NCI-H526 treated with DMSO at 0.1 percent for 48 hours (cell line): ENCODE results near the gene ZMIZ2.

Source experiments
- DNase-seq: peaks from one replicate; lab custom pipeline; 2025; lab: John Stamatoyannopoulos, UW

The ZMIZ2 gene

DNA sequence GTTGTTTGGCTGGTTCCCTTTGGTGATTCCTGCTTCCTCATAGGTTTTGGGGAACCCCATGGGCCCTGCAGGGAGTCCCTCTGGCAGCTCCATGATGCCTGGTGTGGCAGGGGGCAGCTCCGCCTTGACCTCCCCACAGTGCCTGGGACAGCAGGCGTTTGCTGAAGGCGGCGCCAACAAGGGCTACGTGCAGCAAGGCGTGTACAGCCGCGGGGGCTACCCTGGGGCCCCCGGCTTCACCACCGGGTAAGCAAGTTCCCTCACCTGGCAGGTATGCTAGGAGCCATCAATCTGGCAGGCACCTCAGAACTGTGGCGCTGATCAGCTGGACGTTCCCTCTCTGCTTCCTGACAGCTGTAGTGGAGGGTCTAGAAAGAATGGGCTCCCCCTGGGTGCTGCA is 8.3 kb downstream of the ZMIZ2 start:
- no peak for DNase-seq

DNA sequence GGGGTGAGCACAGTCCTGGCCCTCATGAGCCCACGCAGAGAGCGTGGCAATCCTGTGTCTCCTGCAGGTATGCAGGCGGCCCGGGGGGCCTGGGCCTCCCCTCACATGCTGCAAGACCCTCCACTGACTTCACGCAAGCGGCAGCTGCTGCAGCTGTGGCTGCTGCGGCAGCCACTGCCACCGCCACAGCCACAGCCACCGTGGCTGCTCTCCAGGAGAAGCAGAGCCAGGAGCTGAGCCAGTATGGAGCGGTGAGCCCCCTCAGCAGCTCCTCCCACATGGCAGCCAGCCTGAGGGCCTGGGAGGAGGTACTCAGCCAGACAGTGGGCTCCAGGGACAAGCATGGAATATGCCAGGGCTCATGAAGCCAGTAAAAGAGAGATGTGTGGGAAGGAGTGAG is 8.7 kb downstream of the ZMIZ2 start:
- no peak for DNase-seq

DNA sequence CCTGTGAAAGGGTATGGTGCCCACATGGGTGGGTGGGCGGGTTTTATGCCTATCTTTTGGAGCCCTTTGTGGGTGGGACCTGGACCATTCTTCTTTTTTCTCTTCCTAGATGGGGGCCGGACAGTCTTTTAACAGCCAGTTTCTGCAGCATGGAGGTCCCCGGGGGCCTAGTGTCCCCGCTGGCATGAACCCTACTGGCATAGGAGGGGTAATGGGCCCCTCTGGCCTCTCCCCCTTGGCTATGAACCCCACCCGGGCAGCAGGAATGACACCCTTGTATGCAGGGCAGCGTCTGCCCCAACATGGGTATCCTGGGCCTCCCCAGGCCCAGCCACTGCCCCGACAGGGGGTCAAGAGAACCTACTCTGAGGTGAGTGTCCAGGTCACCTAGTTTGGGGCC is 9.1 kb downstream of the ZMIZ2 start:
- no peak for DNase-seq

DNA sequence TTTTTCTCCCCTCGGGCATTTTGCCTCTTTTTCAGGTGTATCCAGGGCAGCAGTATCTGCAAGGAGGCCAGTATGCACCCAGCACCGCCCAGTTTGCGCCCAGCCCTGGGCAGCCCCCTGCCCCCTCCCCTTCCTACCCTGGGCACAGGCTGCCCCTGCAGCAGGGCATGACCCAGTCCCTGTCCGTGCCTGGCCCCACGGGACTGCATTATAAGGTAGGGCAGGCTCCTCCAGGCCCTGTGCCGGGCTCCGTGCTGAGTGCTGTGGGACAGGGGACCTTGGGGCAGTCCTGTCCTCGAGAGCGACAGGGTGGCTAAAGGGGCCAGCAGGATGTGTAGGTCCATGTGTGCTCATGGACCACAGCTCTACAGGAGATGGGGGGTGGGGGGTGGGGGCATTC is 10.6 kb downstream of the ZMIZ2 start:
- DNase-seq: no peak

DNA sequence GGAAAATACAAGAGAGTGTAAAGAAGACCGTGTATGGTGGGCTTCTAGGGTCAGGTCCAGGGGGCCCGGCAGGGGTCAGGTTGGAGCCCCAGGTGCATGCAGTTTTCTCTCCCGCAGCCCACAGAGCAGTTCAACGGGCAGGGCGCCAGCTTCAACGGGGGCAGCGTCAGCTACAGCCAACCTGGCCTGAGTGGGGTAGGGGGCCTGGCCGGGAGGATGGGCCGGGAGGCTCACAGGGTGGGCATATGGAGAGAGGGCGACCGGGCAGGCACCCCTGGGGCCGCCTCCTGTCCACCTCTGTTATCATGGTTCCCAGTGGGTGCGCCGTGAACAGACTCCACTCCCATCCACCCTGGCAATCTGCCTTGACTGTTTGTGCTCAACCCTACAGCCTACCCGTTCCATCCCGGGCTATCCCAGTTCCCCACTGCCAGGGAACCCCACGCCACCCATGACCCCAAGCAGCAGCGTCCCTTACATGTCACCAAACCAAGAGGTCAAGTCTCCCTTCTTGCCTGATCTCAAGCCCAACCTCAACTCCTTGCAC is 11.5 kb downstream of the ZMIZ2 start:
- no peak for DNase-seq

DNA sequence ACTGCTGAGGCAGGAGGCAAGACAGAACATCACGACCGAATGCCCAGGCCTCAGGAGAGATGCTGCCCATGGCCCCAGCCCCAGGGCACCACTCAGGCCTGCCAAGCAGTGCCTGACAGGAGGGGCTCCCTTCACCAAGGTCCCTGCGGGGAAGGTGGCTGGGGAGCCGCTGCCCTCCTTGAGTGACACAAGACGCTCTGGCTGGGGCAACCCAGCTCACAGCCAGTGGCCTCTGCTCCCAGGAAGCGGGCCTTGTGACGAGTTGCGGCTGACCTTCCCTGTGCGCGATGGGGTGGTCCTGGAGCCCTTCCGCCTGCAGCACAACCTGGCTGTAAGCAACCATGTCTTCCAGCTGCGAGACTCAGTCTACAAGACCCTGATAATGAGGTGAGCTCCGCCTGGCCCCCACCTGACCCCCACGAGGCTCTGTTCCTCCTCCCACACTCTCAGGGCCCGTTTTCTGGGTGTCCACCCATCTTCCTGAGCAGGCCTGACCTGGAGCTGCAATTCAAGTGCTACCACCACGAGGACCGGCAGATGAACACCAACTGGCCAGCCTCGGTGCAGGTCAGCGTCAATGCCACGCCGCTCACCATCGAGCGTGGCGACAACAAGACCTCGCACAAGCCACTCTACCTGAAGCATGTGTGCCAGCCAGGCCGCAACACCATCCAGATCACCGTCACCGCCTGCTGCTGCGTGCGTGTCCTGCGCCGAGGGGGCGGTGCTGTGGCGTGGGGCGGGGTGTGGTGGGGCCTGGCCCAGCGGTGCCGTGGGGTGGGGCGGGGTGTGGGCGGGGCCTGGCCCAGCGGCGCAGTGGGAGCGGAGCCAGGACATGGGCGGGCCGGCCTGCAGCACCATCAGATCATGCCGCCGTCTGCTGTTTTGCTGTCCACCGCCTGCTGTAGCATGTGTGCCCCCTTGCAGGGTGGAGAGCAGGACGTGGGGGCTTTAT is 12.8 kb downstream of the ZMIZ2 start:
- DNase-seq: no peak

DNA sequence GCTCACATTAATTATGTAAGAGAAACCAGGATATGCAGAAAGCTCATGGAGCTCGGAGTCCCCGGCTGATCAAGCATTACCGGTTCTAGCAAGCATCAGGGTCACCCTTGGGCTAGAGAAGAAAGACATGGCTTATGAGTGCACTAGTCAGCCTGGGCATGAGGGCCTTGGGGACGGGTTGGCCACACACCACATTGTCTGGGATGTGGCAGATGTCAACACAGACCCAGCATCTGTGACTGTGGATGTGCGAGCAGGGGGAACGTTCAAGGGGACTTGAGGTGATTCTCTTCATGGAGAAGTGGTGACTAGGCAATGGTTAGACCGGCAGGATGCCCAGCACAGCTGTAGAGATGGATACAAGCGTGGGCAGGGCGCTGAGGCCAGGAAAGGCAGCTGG is 13.7 kb downstream of the ZMIZ2 start:
- no peak for DNase-seq

DNA sequence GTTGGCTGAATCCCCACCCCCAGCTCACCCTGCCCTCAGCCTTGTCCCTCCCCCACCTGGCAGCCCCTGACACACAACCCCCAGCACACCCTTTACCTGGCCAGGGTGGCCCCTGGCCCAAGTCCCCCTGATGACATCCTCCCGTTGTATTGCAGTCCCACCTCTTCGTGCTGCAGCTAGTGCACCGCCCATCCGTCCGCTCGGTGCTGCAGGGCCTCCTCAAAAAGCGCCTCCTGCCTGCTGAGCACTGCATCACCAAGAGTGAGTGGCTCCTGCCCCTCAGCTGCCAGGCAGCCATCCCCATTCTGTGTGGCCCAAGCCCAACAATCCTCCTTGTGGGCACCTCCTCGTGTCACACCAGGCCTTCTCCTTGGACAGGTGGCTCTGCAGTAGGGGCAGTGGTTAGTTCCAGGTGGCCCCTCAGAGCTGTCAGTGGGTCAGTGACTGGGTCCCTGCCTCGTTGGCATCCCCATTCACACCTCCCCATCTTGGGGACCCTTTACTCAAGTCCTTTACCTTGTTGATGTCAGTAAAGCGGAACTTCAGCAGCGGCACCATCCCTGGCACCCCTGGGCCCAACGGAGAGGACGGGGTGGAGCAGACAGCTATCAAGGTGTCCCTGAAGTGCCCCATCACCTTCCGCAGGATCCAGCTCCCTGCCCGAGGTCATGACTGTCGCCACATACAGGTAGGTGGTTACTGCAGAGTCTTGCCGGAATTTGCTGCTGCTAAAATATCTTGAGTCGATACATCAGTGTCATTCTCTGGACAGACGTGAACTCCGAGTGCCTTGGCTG is 14.3 kb downstream of the ZMIZ2 start:
- DNase-seq: no peak

DNA sequence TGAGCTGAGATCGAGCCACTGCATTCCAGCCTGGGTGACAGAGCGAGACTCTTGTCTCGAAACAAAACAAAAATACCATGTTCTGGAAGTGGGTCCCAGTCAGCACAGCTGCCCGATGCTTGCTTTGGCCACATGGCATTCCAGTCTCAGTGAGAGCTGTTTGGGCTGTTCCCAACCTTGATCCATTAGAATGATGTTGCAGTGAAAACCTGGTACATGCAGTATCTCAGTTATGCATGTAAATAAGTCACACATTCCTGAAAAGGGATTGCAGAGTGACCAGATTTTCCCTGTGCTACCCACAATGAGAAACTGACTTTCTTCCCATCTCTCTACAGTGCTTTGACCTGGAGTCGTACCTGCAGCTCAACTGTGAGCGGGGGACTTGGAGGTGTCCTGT is 15.4 kb downstream of the ZMIZ2 start:
- DNase-seq: no peak

DNA sequence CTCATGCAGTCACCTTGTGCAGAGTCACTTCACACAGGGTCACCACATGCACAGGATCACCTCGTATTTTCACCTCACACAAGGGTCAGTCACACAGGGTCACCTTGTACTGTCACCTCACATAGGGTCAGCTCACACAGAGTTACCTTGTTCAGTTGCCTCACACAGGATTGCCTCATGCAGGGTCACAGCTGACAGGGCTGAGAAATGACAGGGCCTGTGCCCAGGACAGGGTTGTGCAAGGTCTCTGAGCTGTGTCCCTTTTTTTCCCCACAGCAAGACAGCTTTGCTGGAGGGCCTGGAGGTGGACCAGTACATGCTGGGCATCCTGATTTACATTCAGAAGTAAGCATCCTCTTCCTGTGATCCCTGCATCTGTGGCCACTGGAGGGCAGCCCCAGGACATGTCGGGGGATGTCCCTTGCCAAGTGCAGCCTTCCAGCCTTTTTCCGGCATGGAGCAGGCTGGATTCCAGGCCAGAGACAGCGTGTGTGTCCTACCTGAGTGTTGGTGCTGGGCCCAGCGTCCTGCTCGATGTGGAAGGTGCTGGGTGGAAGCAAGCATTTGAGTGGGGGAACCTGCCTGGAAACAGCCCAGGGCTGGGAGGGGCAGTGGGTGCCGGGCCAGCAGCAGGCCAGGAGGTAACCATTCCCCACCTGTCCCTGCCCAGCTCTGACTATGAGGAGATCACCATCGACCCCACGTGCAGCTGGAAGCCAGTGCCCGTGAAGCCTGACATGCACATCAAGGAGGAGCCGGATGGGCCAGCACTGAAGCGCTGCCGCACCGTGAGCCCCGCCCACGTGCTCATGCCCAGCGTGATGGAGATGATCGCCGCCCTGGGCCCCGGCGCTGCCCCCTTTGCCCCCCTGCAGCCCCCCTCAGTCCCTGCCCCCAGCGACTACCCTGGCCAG is 16.3 kb downstream of the ZMIZ2 start:
- no peak for DNase-seq

DNA sequence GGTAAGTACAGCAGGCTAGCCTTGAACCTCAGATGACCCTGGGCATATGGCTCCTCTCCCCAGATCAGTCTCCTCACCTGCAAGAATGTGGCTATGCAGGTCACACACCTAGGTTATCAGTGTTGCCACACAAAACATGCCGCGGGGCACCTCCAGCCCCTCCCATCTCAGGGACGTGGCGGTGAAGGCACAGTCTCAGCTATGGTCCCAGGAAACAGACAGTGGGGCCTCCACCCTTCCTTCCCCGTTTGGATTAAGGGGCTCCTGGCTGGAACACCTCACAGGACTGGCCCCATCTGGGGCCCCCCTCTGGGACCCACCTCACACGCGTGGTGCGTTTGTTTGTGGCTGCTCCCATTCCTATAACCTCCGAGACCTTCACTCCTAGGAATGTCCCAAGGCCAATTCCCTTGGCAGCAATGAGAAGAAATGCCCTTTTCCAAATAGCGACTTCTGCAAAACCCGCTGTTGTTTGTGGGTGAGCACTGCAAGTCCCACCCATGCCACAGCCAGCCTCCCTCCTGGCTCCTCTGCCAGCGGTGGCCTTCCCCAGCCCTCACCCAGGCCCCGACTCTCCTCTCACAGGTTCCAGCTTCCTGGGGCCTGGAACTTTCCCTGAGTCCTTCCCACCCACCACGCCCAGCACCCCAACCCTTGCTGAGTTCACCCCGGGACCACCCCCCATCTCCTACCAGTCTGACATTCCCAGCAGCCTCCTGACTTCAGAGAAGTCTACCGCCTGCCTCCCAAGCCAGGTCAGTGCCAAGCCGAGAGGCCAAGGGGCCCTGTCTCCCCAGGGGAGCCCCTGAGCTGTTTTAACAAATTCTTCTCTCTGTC is 17.1 kb downstream of the ZMIZ2 start:
- DNase-seq: no peak

DNA sequence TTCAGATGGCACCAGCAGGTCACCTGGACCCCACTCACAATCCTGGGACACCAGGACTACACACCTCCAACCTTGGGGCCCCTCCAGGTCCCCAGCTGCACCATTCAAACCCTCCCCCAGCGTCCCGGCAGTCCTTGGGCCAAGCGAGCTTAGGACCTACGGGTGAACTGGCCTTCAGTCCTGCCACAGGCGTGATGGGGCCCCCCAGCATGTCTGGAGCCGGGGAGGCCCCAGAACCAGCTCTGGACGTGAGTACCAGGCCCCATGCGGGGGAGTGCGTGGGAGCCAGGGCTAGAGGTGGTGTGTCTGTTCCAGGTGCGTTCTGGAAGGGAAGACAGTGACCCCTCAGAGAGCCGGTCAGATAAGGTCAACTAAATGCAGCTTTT is 17.8 kb downstream of the ZMIZ2 start:
- DNase-seq: no peak

DNA sequence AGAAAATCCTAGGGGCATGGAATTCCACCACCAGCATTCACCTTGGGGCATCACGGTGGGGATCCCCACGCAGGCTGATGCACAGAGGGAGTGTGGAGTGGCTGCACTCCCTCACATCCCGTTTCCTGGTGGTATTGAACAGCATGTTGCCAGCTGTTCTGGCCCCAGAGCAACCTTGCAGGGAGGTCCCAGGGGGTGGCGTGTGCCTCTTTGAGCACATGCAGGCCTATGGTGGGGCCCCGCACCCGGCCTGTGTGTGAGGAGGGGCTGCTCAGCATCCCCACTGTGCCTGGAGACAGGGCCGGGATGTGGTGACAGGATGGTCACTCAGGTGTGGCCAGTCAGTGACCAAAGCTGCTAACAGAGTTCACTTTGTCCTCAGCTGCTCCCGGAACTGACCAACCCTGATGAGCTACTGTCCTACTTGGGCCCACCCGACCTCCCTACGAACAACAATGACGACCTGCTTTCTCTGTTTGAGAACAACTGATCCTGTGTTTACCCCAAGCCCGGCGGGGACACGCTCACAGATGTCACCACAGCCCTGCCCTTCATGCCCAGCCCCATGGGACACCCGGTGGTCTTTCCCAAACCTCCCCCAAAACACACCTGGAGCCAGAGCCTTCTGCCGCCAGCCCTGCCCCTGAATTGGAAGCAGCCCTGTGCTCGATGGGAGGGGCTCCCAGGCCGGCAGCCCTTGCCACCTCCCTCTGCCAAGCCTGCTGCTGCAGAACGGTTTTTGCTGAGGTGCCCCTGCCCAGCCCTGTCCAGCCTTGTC is 18.7 kb downstream of the ZMIZ2 start:
- no peak for DNase-seq

DNA sequence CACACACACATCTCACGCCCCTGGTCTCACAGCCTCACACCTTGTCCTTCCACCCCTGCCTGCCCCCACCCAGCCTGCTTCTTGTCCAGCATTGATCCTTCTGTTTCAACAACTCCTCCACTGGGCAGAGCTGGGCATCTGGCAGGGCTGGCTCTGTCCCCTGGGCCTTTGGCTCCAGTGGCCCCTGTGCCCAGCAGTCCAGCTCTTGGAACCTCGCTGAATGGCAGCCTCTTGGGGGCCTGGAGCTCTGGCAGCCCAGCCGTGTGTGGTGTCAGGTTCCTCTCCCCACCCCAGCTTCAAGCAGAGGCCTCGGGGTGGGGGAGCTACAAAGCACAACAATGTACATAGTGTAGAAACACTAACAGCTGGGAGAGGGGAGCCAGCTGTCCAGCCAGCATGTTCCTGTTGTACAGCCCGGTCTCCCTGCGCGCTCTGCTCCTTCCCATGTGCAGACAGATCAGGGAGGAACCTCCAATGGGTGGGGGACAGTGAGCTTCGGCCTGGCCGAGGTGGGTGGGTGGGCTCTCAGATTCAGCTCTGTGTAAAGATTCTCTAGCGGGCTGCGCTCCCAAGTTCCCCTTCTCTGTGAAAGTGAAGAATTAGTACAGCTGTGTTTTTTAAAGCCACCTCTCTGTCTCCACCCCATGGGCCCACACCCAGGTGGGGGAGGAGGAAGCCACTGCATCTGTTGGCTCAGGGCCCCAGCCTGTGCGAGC is 19.4 kb downstream of the ZMIZ2 start:
- DNase-seq: no peak

DNA sequence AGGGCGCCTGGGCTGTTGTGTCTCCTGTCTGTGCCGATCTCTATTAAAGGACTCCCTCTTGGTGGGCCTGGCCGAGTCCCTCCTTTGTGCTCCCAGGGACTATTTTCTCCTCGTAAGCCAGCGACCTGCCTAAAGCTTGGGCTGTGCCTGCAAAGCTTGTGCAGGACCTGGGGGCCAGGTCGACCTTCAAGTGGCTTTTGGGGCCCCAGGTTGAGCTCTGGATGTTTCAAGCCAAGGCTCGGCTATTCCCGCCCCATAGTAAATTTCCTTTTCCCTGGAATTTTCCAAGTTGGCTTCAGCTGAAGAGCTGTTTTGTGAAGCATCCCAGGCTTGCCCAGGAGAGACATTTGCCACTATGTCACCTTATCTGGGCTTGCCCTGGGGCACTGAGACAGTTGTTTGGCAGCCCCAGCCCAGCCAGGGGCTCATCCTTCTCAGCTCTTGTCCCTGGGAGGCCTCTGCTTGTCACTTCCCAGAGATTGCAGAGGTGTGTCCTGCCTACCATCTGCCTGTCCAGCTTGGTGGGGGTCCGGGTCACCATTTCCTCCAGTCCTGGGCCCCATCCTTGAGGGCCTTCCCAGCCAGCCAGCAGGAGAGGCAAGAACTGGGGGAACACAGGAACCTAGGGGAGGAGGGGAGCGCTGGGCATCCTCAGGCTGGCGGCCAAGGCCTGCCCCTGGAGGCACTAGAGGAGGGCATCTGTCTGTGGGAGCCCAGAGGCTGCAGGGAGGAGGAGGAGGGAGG is 20.2 kb downstream of the ZMIZ2 start:
- no peak for DNase-seq

DNA sequence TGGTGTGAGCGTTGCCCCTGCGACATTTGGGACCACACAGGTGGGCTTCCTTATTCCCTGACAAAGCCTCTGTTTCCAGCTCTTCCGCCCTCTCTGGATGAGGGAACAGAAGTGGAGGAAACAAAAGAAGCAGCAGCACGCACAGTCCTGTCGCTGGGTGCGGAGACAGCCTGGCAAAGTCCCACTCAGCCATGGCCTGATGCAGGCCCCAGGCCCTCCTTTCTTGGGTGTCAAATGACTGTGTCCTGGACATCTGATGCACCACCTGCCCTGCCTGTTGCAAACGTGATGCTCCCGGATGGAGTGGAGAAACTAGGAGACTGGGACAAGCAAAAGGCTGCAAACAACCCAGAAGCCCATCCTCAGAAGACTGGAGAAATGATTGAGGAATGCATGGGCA is 20.7 kb downstream of the ZMIZ2 start:
- no peak for DNase-seq

DNA sequence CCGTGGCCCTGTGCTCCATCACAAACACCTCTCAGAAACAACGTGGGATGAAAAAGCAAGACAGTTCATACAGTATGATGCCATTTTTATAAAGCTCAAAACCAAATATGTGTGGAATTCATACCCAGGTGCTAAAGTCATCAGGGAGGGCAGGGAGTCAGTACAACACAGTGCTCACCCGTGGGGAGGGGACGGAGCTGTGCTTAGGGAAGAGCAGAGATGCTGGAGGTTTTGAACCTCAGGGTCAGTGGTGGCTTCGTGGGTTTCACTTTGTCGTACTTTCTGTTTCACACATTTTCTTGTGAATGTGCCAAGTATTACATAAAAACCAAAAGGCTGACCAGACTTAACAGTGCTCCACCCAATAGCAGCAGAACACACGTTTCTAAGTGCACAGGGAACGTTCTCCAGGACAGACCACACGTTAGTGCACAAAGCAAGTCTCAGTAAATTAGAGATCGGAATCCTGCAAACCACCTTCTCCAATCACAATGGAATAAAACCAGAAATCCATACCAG is 21.2 kb downstream of the ZMIZ2 start:
- DNase-seq: no peak

DNA sequence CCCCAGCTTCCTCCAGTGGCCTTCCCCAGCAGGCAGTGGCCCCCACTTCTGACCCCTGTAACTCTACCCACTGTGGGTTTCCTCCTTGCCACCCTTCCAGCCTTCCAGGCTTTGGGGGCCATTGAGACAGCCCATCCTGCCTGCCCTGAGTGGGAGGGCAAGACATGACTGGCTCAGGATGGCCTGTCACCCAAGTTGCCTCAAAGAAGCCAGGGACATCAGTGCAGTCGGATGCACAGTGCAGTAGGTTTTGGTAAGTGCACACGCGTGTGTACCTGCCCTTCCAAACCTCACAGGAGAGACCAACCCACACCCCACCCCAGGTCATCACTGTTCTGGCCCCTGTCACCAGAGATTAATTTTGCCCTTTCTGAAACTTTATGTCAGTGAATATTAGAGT is 22.7 kb downstream of the ZMIZ2 start:
- no peak for DNase-seq

DNA sequence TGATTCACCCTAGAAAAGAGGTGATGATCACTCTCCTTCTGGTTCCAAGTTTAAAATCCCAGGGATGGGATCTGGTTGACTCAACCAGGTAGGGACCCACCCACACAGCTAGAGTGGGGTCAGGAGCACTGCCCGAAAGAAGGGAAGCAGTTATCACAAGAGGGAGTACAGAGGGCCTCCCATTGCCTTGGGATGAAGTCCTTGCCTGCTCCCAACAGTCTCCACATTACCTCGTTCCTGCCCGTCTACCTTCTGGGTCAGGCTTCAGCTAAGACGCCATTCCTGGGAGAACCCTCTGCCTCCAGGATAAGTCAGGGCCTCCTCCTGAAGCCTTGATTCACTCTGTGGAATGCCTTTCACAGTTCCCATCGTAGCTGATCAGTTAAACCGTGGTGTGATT is 23.8 kb downstream of the ZMIZ2 start:
- DNase-seq: no peak
